Panc1 (cell line): ENCODE results near the gene DPH6.

ENCODE experiments used
- CTCF ChIP-seq: fragments of 450-650 bp; IDR thresholded peaks from 2 replicates; pipeline ENCODE4 v1.5.1; 2017; ENCODE audit warnings: mild to moderate bottlenecking
- TCF7L2 ChIP-seq: IDR thresholded peaks from 2 replicates; pipeline ENCODE4 v1.6.1; 2011; ENCODE audit warnings: mild to moderate bottlenecking, low read depth, low read length, inconsistent platforms

DNA sequence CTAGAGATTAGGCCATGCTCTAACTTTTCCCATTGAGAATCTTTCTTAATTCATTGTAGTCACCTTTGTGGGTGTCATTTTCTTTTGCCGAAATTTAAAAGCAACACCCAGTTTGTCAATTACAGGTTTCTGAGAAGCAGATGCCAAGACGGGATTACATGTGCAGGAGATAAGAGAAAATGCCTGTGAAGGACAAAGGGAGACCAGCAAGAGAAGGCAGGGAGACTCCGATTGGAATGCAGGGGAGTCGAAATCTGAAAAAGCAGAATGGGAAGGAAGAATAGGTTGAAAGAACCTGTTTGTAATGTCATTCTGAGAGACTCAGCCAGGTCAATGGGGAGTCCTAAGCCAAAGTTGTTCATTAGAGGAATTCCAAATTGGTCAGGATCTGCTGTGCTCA, 3.6 kb upstream of the DPH6 start:
- TF ChIP-seq CTCF (no peak), TCF7L2 (no peak)
